ENCODE measurements around the gene PDZK1IP1. TPM values are rescaled to one million over a fixed set of nuclear protein-coding genes. Genes with fewer than 3 reads are reported as not detected.

Gene PDZK1IP1
- total RNA-seq, 3 donors from 2014 or later (not counting 1 experiment from before 2014, with no cell fraction given): 0.54 TPM; not detected in 2

GRCh38 chr1:47190509-47190855 lies 646 bp upstream of the PDZK1IP1 start:
- Histone ChIP-seq H3K27me3 (ENCODE audit: control insufficient read depth, insufficient read depth, low read length) (no peaks in the 10 kb centered on the region), H3K27ac (ENCODE audit: low read length) (no peak overlapping the region), H3K4me3 (ENCODE audit: low read length) (no peak overlapping the region), H3K9me3 (ENCODE audit: control insufficient read depth, insufficient read depth, low read length) (no peaks in the 10 kb centered on the region), H3K36me3 (ENCODE audit: control insufficient read depth, insufficient read depth, low read length) (no peaks in the 10 kb centered on the region), H3K4me1 (ENCODE audit: control insufficient read depth, insufficient read depth, low read length) (peaks cover 4% of the 10 kb centered on the region)
- WGBS (ENCODE audit: insufficient coverage): 68% methylated on average over 5 of the region's 5 CpGs
- no peak for ATAC-seq
- no peaks in the 10 kb centered on the region for H3K9me3 Mint-ChIP-seq
- no peak overlapping the region for H3K4me3 Mint-ChIP-seq
- peaks cover 5 to 13% of the 10 kb centered on the region in 2 donors for H3K27me3 Mint-ChIP-seq (ENCODE audit: low read depth in 2 of 2)
- TF ChIP-seq, protein P1, sequence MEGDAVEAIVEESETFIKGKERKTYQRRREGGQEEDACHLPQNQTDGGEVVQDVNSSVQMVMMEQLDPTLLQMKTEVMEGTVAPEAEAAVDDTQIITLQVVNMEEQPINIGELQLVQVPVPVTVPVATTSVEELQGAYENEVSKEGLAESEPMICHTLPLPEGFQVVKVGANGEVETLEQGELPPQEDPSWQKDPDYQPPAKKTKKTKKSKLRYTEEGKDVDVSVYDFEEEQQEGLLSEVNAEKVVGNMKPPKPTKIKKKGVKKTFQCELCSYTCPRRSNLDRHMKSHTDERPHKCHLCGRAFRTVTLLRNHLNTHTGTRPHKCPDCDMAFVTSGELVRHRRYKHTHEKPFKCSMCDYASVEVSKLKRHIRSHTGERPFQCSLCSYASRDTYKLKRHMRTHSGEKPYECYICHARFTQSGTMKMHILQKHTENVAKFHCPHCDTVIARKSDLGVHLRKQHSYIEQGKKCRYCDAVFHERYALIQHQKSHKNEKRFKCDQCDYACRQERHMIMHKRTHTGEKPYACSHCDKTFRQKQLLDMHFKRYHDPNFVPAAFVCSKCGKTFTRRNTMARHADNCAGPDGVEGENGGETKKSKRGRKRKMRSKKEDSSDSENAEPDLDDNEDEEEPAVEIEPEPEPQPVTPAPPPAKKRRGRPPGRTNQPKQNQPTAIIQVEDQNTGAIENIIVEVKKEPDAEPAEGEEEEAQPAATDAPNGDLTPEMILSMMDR (IDR thresholded peaks at IDR 0.05): no peak
- H3K4me1 Mint-ChIP-seq: peaks cover 5% of the 10 kb centered on the region in 2 donors
- H3K36me3 Mint-ChIP-seq: no peaks in the 10 kb centered on the region
- peak in 1 of 2 donors; percentile 9 for DNase-seq
- no peak overlapping the region for H3K27ac Mint-ChIP-seq
- intact Hi-C loops (cut with micrococcal nuclease): loop anchor here (10.0 kb wide), 1 partner anchor 244 kb away; the partner anchor contains the start of gene FOXD2

DNA sequence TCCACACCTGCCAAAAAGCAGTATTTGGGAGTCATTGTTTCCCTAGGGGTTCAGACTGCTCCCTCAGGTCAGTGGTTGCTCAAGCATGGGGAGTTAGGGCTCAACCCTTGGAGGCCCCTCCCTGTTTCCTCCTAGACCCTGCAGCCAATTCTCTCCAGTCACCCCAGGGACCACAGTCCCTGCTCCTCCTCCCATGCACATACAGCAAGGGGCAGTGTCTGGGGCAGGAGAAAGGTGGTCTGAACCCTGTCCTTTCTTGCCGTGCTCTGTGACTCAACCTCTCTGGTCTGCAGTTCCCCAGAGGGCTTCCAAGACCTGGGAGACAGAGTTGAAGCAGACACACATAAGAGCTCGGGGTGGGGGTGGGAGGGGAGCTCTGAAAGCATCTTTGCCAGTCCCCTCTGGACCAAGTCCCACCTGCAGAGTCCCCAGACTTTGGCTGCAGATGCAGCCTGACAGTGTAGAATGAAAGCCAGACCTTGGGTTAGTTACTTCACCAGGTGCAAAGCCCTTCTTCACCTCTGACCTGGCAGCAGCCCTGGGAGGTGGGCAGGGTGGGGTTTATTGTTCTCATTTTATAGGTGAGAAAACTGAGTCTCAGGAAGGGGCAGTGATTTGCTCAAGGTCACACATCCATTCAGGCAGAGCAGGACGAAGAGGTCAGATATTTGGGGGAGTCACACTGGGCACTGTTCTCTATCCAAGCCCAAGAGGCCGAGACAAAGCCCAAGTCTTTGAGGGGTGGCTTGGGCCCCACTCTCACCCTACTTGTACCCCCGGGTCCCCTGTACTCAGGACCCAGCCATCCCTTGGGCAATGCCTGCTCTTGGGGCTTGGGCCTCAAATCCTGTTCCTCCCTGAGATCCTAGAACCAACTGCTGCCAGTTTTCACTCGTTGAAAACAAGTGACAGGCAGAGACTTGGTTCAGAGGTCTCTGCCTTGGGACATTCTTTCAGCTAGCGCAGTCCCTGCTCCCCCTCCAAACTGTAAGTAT lies 748 bp downstream of the PDZK1IP1 start:
- intact Hi-C loops (cut with micrococcal nuclease): no loop called here
- no peaks in the 10 kb centered on the region for H3K9me3 Mint-ChIP-seq
- no peaks in the 10 kb centered on the region for H3K36me3 ChIP-seq (ENCODE audit: control insufficient read depth, insufficient read depth, low read length)
- no peak overlapping the region for H3K27ac Mint-ChIP-seq
- peaks cover 5 to 13% of the 10 kb centered on the region in 2 donors for H3K27me3 Mint-ChIP-seq (ENCODE audit: low read depth in 2 of 2)
- TF ChIP-seq, protein P1 (IDR thresholded peaks at IDR 0.05): no peak
- H3K9me3 ChIP-seq (ENCODE audit: control insufficient read depth, insufficient read depth, low read length): no peaks in the 10 kb centered on the region
- ATAC-seq (no peak), DNase-seq (peak in 1 of 2 donors; percentile 2)
- H3K4me1 Mint-ChIP-seq: peaks cover 5% of the 10 kb centered on the region in 2 donors
- 75% methylated on average over 7 of the region's 7 CpGs for WGBS (ENCODE audit: insufficient coverage)
- H3K27me3 ChIP-seq (ENCODE audit: control insufficient read depth, insufficient read depth, low read length): no peaks in the 10 kb centered on the region
- H3K4me1 ChIP-seq (ENCODE audit: control insufficient read depth, insufficient read depth, low read length): peaks cover 4% of the 10 kb centered on the region
- no peaks in the 10 kb centered on the region for H3K36me3 Mint-ChIP-seq
- H3K4me3 ChIP-seq (ENCODE audit: low read length): no peak overlapping the region
- H3K4me3 Mint-ChIP-seq: no peak overlapping the region
- H3K27ac ChIP-seq (ENCODE audit: low read length): no peak overlapping the region

- ATAC-seq (no peak), DNase-seq (no peak)
- Mint-ChIP-seq H3K27ac (no peak overlapping the region), H3K4me1 (peaks cover 3% of the 10 kb centered on the region in 2 donors), H3K27me3 (ENCODE audit: low read depth in 2 of 2) (peaks cover 2 to 8% of the 10 kb centered on the region in 2 donors), H3K4me3 (no peak overlapping the region), H3K36me3 (no peaks in the 10 kb centered on the region), H3K9me3 (no peaks in the 10 kb centered on the region)
- Histone ChIP-seq H3K4me3 (ENCODE audit: low read length) (no peak overlapping the region), H3K36me3 (ENCODE audit: control insufficient read depth, insufficient read depth, low read length) (no peaks in the 10 kb centered on the region), H3K4me1 (ENCODE audit: control insufficient read depth, insufficient read depth, low read length) (peaks cover 3% of the 10 kb centered on the region), H3K9me3 (ENCODE audit: control insufficient read depth, insufficient read depth, low read length) (no peaks in the 10 kb centered on the region), H3K27me3 (ENCODE audit: control insufficient read depth, insufficient read depth, low read length) (no peaks in the 10 kb centered on the region), H3K27ac (ENCODE audit: low read length) (no peak overlapping the region)
- WGBS (ENCODE audit: insufficient coverage): 73% methylated on average over 2 of the region's 2 CpGs
- TF ChIP-seq, protein P1 (IDR thresholded peaks at IDR 0.05): no peak
- intact Hi-C loops (cut with micrococcal nuclease): no loop called here
These were observed 1.9 kb downstream of the PDZK1IP1 start for GRCh38 chr1:47187926-47188250.
